ENCODE data around the gene TRAP1.

TRAP1 gene

DNA sequence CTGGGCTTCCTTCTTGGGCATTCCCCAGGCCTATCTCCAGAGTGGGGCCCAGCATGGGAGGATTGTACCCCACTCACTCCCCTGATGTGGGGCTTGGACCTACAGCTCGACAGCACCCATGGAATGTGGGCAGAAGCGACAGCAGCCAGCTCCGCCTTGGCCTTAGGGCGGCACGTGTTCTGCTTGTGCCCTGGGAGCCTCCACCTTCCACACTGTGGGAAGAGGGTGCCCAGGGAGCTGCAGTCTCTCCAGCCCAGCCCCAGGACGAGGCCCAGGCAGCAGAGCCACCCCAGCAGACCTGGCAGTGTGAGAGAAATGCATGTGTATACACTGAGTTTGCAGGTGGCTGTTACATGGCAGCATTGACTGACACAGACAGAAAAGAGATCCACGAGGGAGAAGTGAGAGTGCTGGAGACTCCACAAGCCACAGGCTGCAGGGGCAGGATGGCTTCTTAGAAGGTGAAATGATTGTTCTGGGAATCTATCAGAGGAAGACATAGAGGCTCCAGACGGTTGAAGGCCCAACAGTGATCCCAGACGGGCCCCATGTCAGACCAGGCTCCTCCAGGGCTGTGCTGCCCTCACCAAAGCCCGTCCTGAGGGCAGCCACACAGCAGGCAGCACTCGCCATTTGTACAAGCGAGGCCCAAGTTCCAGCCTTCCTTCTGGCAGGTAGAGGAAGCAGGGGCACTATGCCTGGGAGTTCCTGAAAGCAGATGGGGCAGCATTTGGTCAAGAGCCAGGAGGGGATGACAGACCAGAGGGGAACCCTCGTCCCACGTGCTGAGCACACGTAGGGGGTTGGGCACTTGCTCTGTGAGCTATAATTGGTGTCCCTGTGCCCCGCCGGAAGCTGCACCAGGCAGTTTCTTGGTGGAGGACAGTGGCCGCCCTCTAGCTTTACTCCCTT is 65.6 kb downstream of the TRAP1 start:
- DNase-seq = no peak

DNA sequence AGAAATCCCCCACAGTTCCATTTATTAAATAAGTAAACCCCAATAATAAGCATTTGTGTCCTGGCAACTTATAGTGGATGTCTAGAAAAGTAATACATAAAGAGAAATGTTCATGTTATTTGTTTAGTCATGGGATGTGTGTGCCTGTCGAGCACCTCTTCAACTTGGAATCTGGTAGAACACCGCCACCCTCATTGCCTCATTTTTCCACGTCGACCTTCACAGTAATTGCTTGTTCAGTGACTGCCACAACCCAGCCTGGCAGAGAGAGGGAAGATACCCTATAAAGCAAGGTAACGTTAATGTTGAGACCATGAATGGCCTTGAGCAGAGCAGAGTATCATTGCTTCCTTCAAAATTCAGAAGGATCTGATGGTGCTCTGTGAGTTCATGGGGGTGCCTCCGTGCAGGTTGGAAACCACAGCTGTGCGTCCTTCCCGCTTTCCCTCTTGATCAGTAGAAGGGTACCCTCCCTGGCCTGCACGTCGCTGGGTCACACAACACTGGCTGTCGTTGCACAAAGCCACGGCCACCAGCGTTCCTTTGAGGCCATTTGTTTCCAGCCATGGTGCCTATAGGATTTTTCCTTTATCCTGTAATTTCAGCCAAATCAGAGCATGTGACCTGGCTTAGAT is 66.6 kb downstream of the TRAP1 start:
- DNase-seq = no peak

- no peak for DNase-seq
These were observed 70.9 kb downstream of the TRAP1 start for GRCh38 chr16:3646348-3646920.

DNA sequence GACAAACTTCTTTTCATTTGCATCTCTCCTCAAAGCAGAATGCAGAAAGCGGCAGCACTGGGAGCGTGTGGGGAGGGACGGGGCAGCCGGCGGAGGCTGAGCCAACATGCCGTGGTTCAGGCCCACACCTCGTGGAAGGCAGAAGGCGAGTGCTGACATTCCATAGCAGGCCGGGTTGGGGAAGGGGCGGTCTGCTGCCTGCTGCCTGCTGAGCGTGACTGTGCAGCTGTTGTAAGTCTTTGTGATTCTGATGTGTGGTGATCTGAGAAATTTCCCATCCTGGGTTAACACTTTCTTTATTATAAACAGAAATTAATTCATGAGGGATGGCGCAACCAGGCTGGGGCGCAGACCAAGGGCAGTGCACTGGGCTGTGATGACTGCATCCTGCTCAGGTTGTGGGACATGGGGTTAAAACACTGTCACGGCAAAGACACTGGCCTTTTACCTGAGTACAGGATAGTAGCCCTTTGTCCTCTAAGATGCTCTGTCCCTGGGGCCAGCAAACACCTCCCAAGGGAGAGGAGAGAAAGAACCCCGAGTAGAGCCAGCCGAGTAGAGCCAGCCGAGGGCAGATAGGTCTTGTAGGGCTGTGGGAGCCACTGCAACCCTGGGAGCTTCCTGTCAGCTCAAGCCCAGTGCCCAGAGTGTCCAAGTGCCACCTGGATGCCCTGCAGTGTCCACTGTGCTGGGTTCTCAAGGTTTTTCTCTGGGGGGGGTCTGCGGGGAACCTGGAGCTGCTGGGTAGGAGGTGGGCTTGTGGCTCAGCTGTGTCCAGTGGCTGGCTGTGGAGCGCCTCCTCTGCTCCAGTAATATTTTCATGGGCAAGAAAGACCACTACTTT is 71.6 kb downstream of the TRAP1 start:
- DNase-seq = peak; percentile 72

GRCh38 chr16:3645108-3645503 is 72.2 kb downstream of the TRAP1 start:
- DNase-seq = peak; percentile 69

DNA sequence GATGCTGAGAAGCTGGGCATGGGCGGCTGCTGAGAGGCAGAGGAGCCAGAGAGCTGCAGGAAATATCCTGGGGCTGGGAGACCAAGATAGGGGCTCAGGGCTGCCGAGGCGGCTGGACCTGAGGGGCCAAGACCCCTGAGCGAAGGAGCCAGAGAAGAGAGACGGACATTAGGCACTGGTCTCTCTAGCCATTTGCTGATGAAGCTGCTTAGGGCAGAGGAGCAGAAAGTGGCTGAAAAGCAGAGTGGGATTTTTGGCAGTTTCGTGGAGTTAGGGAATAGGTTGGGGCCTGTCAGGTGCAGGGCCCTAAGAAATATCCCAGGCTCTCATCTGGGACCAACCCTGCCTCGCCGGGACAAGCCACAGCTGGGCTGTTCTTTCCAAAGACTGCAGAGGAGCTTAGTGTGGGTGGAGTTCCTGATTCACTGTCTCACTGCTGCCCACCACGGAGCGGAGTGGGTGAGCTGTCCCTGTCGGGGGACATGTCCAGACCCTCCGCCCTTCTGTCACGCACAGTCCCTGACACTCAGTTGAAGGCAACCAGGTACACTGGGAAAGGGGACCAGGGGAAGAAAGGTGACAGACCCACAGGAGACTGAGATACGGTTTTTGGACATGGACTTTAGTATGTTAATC is 74.1 kb downstream of the TRAP1 start:
- no peak for DNase-seq

DNA sequence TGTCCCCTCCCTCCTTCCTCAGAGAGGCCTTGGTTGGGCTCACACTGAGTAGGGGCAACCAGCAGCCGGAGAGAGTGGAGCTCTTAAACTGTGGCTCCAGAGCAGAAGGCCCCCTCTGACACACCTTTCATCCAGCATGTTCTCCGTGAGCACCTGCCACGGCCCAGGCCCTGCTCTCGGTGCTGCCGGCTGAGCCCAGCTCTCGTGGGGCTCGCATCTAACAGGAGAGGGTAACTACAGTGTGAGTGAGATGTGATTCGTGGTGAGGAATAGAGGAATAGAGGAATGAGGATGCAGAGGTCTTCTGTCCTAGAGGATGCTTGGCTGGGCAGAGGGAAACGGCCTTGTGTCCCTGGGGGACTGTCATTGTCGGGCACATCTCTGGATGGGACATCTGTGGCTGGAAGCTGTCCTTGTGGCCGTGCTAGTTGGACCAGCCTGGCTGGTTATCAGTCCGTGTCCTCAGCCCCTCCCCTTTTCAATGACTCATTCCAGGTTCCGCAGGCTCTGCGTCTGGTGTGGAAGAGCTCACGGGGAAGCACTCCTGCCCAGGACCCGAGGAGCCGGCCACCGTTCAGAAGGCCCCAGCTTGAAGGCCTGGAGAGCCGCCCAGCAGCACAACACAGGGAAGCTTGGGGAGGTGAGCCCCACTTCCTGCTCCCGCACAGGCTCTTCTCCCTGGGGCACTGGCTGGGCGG is 74.8 kb downstream of the TRAP1 start:
- no peak for DNase-seq

- no peak for DNase-seq
These were observed 75.4 kb downstream of the TRAP1 start for GRCh38 chr16:3641801-3642396.

GRCh38 chr16:3640632-3641501 is 76.5 kb downstream of the TRAP1 start:
- DNase-seq = no peak

DNA sequence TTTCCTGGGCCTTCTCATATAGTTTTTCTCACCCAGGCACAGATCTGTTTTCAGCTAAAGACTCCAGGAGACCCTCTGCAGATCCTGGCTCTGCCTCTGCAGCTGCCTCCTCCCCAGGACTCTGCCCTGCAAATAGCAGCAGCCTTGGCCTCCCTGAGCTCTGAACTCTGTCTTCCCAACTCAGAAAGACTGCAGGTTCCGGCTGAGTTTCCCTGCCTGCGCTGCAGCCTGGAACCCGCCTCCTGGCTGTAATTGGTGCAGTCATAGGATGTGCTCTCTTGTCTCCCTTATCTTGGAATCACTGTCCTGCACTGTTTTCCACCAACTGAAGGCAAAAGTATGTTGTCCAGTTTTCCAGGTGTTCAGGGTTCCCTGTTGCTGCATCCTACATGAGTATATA is 77.1 kb downstream of the TRAP1 start:
- no peak for DNase-seq

GRCh38 chr16:3638916-3639644 is 78.2 kb downstream of the TRAP1 start:
- no peak for DNase-seq

DNA sequence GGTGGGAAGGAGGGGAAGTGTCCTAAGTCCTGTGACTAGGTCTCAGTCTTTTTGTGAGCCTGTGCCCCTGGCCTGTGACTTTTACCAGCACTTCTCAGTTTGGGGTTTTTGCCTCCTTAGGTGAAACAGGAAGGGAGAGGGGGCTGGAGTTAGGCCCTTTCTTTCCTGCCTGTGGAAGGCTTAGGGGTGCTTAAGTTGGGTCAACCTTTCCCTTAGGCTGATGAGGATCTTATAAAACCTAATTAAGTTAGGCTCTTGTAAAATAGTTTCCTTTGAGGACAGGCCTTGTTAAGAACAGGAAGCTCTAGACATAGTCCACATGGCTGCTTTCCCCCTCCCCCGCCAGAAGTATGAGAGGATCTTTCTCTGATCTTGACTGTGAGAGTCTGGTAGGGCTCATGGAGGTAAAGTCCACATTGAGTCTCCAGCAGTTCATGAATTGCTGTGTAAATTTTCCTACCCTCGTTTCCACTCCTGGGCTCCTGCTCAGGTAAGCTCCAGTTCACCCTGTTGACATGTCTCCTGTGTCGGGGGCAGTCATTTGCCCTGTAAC is 79.9 kb downstream of the TRAP1 start:
- no peak for DNase-seq

DNA sequence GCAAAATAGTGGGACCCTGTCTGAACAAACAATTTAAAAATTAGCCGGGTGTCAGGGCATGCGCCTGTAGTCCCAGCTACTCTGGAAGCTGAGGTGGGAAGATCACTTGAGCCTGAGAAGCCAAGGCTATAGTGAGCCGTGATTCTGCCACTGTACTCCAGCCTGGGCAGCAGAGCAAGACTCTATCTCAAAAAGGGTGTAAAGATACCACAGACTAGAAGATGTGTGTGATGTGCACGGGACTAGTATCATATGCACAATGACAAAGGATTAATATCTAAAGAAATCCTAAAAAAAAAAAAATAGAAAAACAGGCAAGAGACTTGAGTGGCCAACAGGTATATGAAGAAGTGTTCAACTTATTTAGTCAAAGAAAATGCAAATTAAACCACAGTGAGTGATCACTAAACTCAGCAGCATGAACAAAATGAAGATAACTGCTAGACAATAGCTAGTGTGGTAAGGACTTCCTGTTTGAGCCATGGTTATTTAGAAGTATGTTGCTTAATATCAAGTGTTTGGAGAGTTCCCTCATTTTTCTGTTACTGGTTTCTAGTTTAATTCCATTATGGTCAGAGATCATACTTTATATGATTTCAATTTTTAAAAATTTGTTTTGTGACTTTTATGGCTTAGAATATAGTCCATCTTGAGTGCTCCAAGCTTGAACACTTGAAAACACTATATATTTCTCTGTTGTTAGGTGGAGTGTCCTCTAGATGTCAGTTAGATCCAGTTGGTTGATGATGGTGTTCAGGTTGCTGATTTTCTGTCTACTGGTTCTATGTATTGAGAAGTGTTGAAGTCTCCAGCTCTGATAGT is 91.2 kb downstream of the TRAP1 start:
- DNase-seq = no peak

DNA sequence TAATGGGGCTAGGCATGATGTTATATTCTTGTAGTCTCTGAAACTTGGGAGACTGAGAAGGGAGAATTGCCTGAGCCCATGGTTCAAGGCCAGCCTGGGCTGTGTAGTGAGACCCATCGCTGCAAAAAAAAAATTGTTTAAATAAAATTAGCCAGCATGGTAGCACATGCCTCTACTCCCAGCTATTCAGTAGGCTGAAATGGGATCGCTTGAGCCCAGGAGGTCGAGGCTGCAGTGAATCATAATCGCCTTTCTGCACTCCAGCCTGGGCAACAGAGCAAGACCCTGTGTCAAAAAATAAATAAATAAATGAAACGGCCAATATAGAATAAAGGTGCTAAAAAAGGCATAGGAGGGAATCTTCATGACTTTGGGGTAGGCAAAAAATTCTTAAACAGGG is 92.0 kb downstream of the TRAP1 start:
- no peak for DNase-seq

DNA sequence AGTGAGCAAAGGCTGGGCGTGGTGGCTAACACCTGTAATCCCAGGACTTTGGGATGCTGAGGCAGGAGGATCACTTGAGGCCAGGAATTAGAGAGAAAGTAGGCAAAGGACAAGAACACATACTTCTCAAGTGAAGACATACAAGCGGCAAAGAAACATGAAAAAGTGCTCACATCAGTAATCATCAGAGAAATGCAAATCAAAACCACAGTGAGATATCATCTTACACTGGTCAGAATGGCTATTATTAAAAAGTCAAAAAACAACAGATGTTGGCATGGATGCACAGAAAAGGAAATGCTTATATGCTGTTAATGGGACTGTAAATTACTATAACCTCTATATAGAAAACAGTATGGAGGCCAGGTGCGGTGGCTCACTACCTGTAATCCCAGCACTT is 93.7 kb downstream of the TRAP1 start:
- no peak for DNase-seq

DNA sequence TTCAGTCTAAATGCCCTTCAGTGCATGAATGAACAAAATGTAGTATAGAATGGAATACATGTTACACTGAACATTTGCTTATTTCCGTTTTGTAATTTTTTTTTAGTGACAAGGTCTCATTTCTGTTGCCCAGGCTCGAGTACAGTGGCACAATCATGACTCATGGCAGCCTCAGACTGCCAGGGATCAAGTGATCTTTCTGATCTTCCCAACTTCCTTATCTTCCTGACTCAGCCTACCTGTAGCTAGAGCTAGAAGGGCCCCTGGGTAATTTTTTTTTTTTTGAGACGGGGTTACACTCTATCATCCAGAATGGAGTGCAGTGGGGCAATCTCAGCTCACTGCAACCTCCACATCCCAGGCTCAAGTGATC is 98.6 kb downstream of the TRAP1 start:
- DNase-seq = no peak

- DNase-seq = no peak
These were observed 104.5 kb downstream of the TRAP1 start for GRCh38 chr16:3612510-3613466.

Measured in right kidney (tissue), 1 donor.